Pancreas (tissue), 10 donors: ENCODE measurements around the gene FCN1. TPM values are rescaled to one million over a fixed set of nuclear protein-coding genes. Genes with fewer than 3 reads are reported as not detected.

ENCODE experiments used
- ATAC-seq, 4 donors: fragments of 200-7000 bp; cut with Tn5 transposase; one replicate each; pipeline versions ENCODE4 v1.8.0 to v1.9.1; 2020; ENCODE audit warnings: mild to moderate bottlenecking in 4 of 4, moderate library complexity in 4 of 4
- DNase-seq, 6 donors: peaks; one replicate each; pipeline ENCODE4 v3.0.0-alpha.2; 2020
- FAIRE-seq: peaks from 2 replicates; lab custom pipeline; 2012; peaks lifted over from hg19 to GRCh38; lab: Jason Lieb, UNC
- H3K27ac ChIP-seq, 4 donors: fragments of 200-600 bp; sonication (generic); 1 replicate in 3 of 4; 2 replicates in 1 of 4; pipeline versions ENCODE4 v1.5.0 to v1.8.0; 2020
- H3K27me3 ChIP-seq, 4 donors: fragments of 200-600 bp; one replicate each; pipeline ENCODE4 v1.8.0; 2021
- H3K36me3 ChIP-seq, 3 donors: fragments of 200-600 bp; sonication (generic) in 1 of 3; one replicate each; pipeline versions ENCODE4 v1.5.0 to v1.8.0; 2020 to 2021
- H3K4me1 ChIP-seq, 3 donors: fragments of 200-600 bp; one replicate each; pipeline ENCODE4 v1.8.0; 2021
- H3K4me3 ChIP-seq, 4 donors: fragments of 200-600 bp; sonication (generic) in 2 of 4; one replicate each; pipeline versions ENCODE4 v1.5.0 to v1.8.0; 2020 to 2021
- H3K9me3 ChIP-seq, 4 donors: fragments of 200-600 bp; one replicate each; pipeline ENCODE4 v1.8.0; 2021
- WGBS, 2 donors: extraction: QIAGEN DNeasy Blood & Tissue Kit; methylation state at CpG; one replicate each; pipeline ENCODE4 v1.1.7; 2013; 5-methylcytosine and 5-hydroxymethylcytosine counted together
- intact Hi-C, 3 donors: fragments of 100-400 bp; cut with DNase I; formaldehyde crosslinking; loops; one replicate each; pipeline versions ENCODE4 v1.11.1 to v1.14.2; 2022
- polyA plus RNA-seq, 2 donors: library from polyadenylated mRNA; stranded (reverse); fragments of 200-250 nt; gene quantifications; one replicate each; pipeline ENCODE4 v1.2.3, GENCODE V29; 2013
- total RNA-seq, 6 donors: library from RNA; stranded (reverse); fragmentation: NEBNext Ultra II Directional in 4 of 6; extraction: Animal tissue kit (Norgen Biotek cat#: 25700) in 4 of 6; gene quantifications; one replicate each; pipeline versions ENCODE4 v1.2.1 to v1.2.4, GENCODE V29; 2021 to 2023
- TF ChIP-seq, protein P1 (sequence below), 4 donors: fragments of 200-600 bp; sonication (generic) in 3 of 4; IDR thresholded peaks; one replicate each; pipeline versions ENCODE4 v1.5.0 to v1.8.0; 2021; ENCODE audit warnings: antibody characterized with exemption in 4 of 4
- donor health status: healthy with polysubstance abuse.
- donor health status: DM: no; HTN: no; CAD: no; lungs with moderate emphysema.
- donor health status: DM: no; HTN: no; CAD: no.
- donor health status: control.
- donor health status: control.
- donor health status: Bipolar disorder and iron deficiency.
- donor health status: DM: yes; HTN: yes; CAD: no.
- donor health status: DM: no; HTN: no; CAD: no.
- donor health status: DM: no; HTN: no; CAD: no.
- donor health status: DM: yes; HTN: yes; CAD: no.

Gene FCN1
- total and polyA plus RNA-seq, 8 donors, result 0.32 to 6.2 (median 1.0) TPM

- FAIRE-seq (no peak), ATAC-seq (no peak), DNase-seq (no peak)
- no peaks in the 10 kb centered on the region for H3K4me1 ChIP-seq
- intact Hi-C loops, result no loop called here
- H3K27ac ChIP-seq, result no peak overlapping the region
- no peaks in the 10 kb centered on the region for H3K36me3 ChIP-seq
- H3K9me3 ChIP-seq, result no peaks in the 10 kb centered on the region
- TF ChIP-seq, protein P1, sequence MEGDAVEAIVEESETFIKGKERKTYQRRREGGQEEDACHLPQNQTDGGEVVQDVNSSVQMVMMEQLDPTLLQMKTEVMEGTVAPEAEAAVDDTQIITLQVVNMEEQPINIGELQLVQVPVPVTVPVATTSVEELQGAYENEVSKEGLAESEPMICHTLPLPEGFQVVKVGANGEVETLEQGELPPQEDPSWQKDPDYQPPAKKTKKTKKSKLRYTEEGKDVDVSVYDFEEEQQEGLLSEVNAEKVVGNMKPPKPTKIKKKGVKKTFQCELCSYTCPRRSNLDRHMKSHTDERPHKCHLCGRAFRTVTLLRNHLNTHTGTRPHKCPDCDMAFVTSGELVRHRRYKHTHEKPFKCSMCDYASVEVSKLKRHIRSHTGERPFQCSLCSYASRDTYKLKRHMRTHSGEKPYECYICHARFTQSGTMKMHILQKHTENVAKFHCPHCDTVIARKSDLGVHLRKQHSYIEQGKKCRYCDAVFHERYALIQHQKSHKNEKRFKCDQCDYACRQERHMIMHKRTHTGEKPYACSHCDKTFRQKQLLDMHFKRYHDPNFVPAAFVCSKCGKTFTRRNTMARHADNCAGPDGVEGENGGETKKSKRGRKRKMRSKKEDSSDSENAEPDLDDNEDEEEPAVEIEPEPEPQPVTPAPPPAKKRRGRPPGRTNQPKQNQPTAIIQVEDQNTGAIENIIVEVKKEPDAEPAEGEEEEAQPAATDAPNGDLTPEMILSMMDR (IDR thresholded peaks at IDR 0.05), result no peak
- no peak overlapping the region for H3K4me3 ChIP-seq
- no peaks in the 10 kb centered on the region for H3K27me3 ChIP-seq
- 79 to 89% methylated on average over 10 of the region's 10 CpGs for WGBS, 2 donors
These were observed 28.1 kb downstream of the FCN1 start for GRCh38 chr9:134889386-134890154.

- Histone ChIP-seq H3K4me1 (no peaks in the 10 kb centered on the region), H3K9me3 (no peaks in the 10 kb centered on the region), H3K4me3 (no peak overlapping the region), H3K27me3 (no peaks in the 10 kb centered on the region), H3K36me3 (no peaks in the 10 kb centered on the region), H3K27ac (no peak overlapping the region)
- FAIRE-seq, result no peak
- ATAC-seq, result no peak
- WGBS, 2 donors, result 60 to 77% methylated on average over 14 of the region's 14 CpGs
- DNase-seq, result no peak
- intact Hi-C loops, result no loop called here
- TF ChIP-seq, protein P1 (IDR thresholded peaks at IDR 0.05), result no peak
These were observed 29.0 kb downstream of the FCN1 start for GRCh38 chr9:134888603-134889190.

DNA sequence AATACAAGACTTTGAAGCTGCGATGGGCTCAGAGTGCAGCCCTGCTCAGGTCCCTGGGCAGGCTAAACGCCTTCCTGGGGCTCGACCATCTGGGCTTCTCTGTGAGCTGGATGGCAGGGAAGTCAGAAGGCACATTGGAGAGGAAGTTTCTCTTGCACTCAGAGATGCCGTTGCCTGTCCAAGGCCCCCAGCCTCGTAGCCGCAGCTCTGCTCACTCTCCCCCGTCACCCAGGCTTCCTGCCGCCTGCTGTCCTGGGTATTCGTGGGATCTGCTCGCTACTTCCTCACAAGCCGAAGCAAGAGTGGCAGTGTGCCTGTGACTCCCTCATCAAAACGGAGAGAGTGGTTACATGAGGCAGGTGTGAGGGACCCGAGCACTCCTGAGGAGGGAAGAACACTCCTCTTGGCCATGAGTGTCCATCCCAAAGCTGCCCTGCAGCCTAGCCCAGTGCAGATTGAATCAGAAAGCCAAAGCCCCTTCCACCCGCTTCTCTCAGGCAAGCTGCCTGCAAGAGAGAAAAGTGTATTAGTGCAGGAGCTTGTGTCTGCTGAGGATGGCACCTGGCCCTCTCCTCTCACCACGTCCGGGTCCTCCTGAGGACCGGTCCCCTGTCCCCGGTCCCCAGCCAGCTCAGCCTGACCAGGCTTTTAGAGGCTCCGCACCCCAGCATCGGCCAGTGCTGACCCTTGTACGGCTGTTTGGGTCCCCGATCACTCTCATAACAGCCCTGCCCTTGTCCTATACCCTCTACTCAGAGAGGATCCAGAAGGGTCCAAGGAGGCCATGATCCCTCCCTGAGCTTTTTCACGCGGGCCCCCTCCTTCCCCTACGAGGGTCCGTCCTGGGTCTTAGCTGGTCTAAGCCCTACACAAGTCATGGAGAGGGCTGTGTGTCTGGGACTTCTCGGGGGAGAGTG lies 29.8 kb downstream of the FCN1 start:
- Histone ChIP-seq H3K4me1 (no peaks in the 10 kb centered on the region), H3K4me3 (no peak overlapping the region), H3K27me3 (no peaks in the 10 kb centered on the region), H3K36me3 (no peaks in the 10 kb centered on the region), H3K9me3 (no peaks in the 10 kb centered on the region), H3K27ac (no peak overlapping the region)
- ATAC-seq (no peak), FAIRE-seq (no peak), DNase-seq (no peak)
- TF ChIP-seq, protein P1 (IDR thresholded peaks at IDR 0.05), result no peak
- intact Hi-C loops, result no loop called here
- 55 to 65% methylated on average over 27 of the region's 27 CpGs for WGBS, 2 donors

- WGBS, 2 donors, result 77 to 89% methylated on average over 10 of the region's 10 CpGs
- H3K4me3 ChIP-seq, result no peak overlapping the region
- FAIRE-seq (no peak), ATAC-seq (no peak), DNase-seq (no peak)
- intact Hi-C loops, result no loop called here
- no peaks in the 10 kb centered on the region for H3K27me3 ChIP-seq
- H3K27ac ChIP-seq, result no peak overlapping the region
- TF ChIP-seq, protein P1 (IDR thresholded peaks at IDR 0.05), result no peak
- no peaks in the 10 kb centered on the region for H3K9me3 ChIP-seq
- no peaks in the 10 kb centered on the region for H3K36me3 ChIP-seq
- H3K4me1 ChIP-seq, result no peaks in the 10 kb centered on the region
These were observed 30.5 kb downstream of the FCN1 start for GRCh38 chr9:134887219-134887618.
